GM12864 (cell line): Measurements from ENCODE around the gene TACR2.

Experiments
- DNase-seq: peaks from one replicate; pipeline ENCODE4 v3.0.0-alpha.2; 2011; ENCODE audit warnings: low read depth
- H3K4me3 ChIP-seq: 2 replicates; pipeline ENCODE4 v1.5.1; 2011; ENCODE audit warnings: mild to moderate bottlenecking, low read depth, low read length, control low read depth
- CTCF ChIP-seq: IDR thresholded peaks from 2 replicates; pipeline ENCODE4 v1.5.1; 2011; ENCODE audit warnings: low read depth, mild to moderate bottlenecking, moderate library complexity, low read length, control low read depth, inconsistent platforms; ENCODE audit errors: missing control alignments

The TACR2 gene

GRCh38 chr10:69407621-69408301, 9.0 kb downstream of the TACR2 start:
- H3K4me3 ChIP-seq: no peak overlapping the region; the same call in 1 of the 2 replicates
- TF ChIP-seq CTCF: peak; percentile 49
- DNase-seq: no peak

GRCh38 chr10:69406816-69407580, 9.7 kb downstream of the TACR2 start:
- DNase-seq: no peak
- no peak overlapping the region for H3K4me3 ChIP-seq
- no peak for TF ChIP-seq CTCF

- TF ChIP-seq CTCF: no peak
- DNase-seq: no peak
- no peak overlapping the region for H3K4me3 ChIP-seq
These were observed 10.4 kb downstream of the TACR2 start for GRCh38 chr10:69406302-69406811.

- H3K4me3 ChIP-seq: no peak overlapping the region
- TF ChIP-seq CTCF: no peak
- DNase-seq: no peak
These were observed 11.5 kb downstream of the TACR2 start for GRCh38 chr10:69405221-69405620.

GRCh38 chr10:69404786-69405185, 11.9 kb downstream of the TACR2 start:
- no peak for TF ChIP-seq CTCF
- H3K4me3 ChIP-seq: no peak overlapping the region
- DNase-seq: no peak

- no peak for DNase-seq
- H3K4me3 ChIP-seq: no peak overlapping the region
- no peak for TF ChIP-seq CTCF
These were observed 13.2 kb downstream of the TACR2 start for GRCh38 chr10:69403519-69403918.
